HEK293 (cell line): ENCODE data around the gene WDSUB1.

Source experiments
- CTCF ChIA-PET: fragments of 350-600 bp; formaldehyde crosslinking; extraction: SDS; loops from one replicate; lab custom pipeline; 2021; ENCODE audit warnings: antibody characterized with exemption; lab: Yijun Ruan, JAX
- POLR2A ChIA-PET: fragments of 300-600 bp; formaldehyde crosslinking; extraction: SDS; loops from one replicate; lab custom pipeline; 2020; ENCODE audit warnings: antibody characterized with exemption, inconsistent platforms; lab: Yijun Ruan, JAX
- H3K27ac ChIP-seq: fragments of 200-500 bp; sonication (Bioruptor generic); 2 replicates; pipeline ENCODE4 v1.5.1; 2014; ENCODE audit warnings: low read depth, low read length, control low read depth, inconsistent platforms; ENCODE audit errors: extremely low read depth
- H3K36me3 ChIP-seq, 2 experiments: fragments of 200-500 bp in 1 of 2; sonication (Bioruptor generic) in 1 of 2; 1 replicate in 1 of 2; 2 replicates in 1 of 2; pipeline ENCODE4 v1.5.1; 2014 to 2017; ENCODE audit warnings: inconsistent platforms in 2 of 2, low read length in 2 of 2; ENCODE audit not compliant: control insufficient read depth in 2 of 2, insufficient read depth in 1 of 2
- H3K4me1 ChIP-seq: fragments of 200-500 bp; sonication (Bioruptor generic); 2 replicates; pipeline ENCODE4 v1.5.1; 2014; ENCODE audit warnings: mild to moderate bottlenecking, low read length, inconsistent platforms; ENCODE audit not compliant: control insufficient read depth, insufficient read depth
- H3K4me3 ChIP-seq: 2 replicates; pipeline ENCODE4 v1.5.1; 2011; ENCODE audit warnings: low read depth, mild to moderate bottlenecking, control low read depth, low read length, moderate library complexity
- H3K9me3 ChIP-seq: fragments of 200-500 bp; sonication (Bioruptor generic); 2 replicates; pipeline ENCODE4 v1.5.1; 2014; ENCODE audit warnings: low read depth, low read length, inconsistent platforms; ENCODE audit not compliant: control insufficient read depth, insufficient read depth
- GLIS1 ChIP-seq: fragments of 450-650 bp; formaldehyde crosslinking; IDR thresholded peaks from 2 replicates; pipeline ENCODE4 v1.5.1; 2016; ENCODE audit warnings: missing biosample characterization, missing genetic modification characterization
- HOXC10 ChIP-seq: sonication (generic); formaldehyde crosslinking; IDR thresholded peaks from 2 replicates; pipeline ENCODE4 v1.8.1; 2023; ENCODE audit warnings: mild to moderate bottlenecking, missing genetic modification reagents
- IKZF3 ChIP-seq: fragments of 450-650 bp; IDR thresholded peaks from 2 replicates; pipeline ENCODE4 v1.5.0; 2018; ENCODE audit warnings: missing biosample characterization, mild to moderate bottlenecking, missing genetic modification characterization, moderate library complexity
- MEIS1 ChIP-seq: sonication (generic); formaldehyde crosslinking; IDR thresholded peaks from 2 replicates; pipeline ENCODE4 v1.8.1; 2022; ENCODE audit warnings: missing genetic modification reagents, mild to moderate bottlenecking, borderline replicate concordance
- MZF1 ChIP-seq: fragments of 450-650 bp; formaldehyde crosslinking; IDR thresholded peaks from 2 replicates; pipeline ENCODE4 v1.5.1; 2017; ENCODE audit warnings: missing biosample characterization, missing genetic modification characterization, borderline replicate concordance
- SCRT2 ChIP-seq: fragments of 450-650 bp; formaldehyde crosslinking; IDR thresholded peaks from 2 replicates; pipeline ENCODE4 v1.5.1; 2016; ENCODE audit warnings: missing biosample characterization, missing genetic modification characterization
- ZIC2 ChIP-seq: fragments of 450-650 bp; formaldehyde crosslinking; IDR thresholded peaks from 2 replicates; pipeline ENCODE4 v1.5.1; 2016; ENCODE audit warnings: missing biosample characterization, missing genetic modification characterization
- ZNF133 ChIP-seq: fragments of 450-650 bp; formaldehyde crosslinking; IDR thresholded peaks from 2 replicates; pipeline ENCODE4 v1.5.1; 2016; ENCODE audit warnings: missing biosample characterization, missing genetic modification characterization
- ZNF146 ChIP-seq: fragments of 450-650 bp; formaldehyde crosslinking; IDR thresholded peaks from 2 replicates; pipeline ENCODE4 v1.5.1; 2016; ENCODE audit warnings: missing biosample characterization, missing genetic modification characterization
- ZNF169 ChIP-seq: fragments of 450-650 bp; formaldehyde crosslinking; IDR thresholded peaks from 2 replicates; pipeline ENCODE4 v1.5.1; 2016; ENCODE audit warnings: missing biosample characterization, missing genetic modification characterization
- ZNF174 ChIP-seq: fragments of 450-650 bp; formaldehyde crosslinking; IDR thresholded peaks from 2 replicates; pipeline ENCODE4 v1.5.0; 2017; ENCODE audit warnings: missing biosample characterization, mild to moderate bottlenecking, missing genetic modification characterization
- ZNF214 ChIP-seq: fragments of 450-650 bp; formaldehyde crosslinking; IDR thresholded peaks from 2 replicates; pipeline ENCODE4 v1.5.1; 2017; ENCODE audit warnings: missing biosample characterization, mild to moderate bottlenecking, missing genetic modification characterization, borderline replicate concordance
- ZNF292 ChIP-seq: fragments of 450-650 bp; formaldehyde crosslinking; IDR thresholded peaks from 2 replicates; pipeline ENCODE4 v1.5.1; 2016; ENCODE audit warnings: low read depth, missing biosample characterization, missing genetic modification characterization, borderline replicate concordance
- ZNF302 ChIP-seq: fragments of 450-650 bp; formaldehyde crosslinking; IDR thresholded peaks from 2 replicates; pipeline ENCODE4 v1.5.1; 2016; ENCODE audit warnings: missing biosample characterization, missing genetic modification characterization, low read depth
- ZNF621 ChIP-seq: fragments of 450-650 bp; formaldehyde crosslinking; IDR thresholded peaks from 2 replicates; pipeline ENCODE4 v1.5.1; 2017; ENCODE audit warnings: missing biosample characterization, missing genetic modification characterization
- ZNF624 ChIP-seq: fragments of 450-650 bp; formaldehyde crosslinking; IDR thresholded peaks from 2 replicates; pipeline ENCODE4 v1.5.1; 2017; ENCODE audit warnings: missing biosample characterization, missing genetic modification characterization
- ZNF626 ChIP-seq: fragments of 450-650 bp; sonication (Bioruptor Pico); formaldehyde crosslinking; IDR thresholded peaks from 2 replicates; pipeline ENCODE4 v1.5.1; 2018; ENCODE audit warnings: missing biosample characterization, missing genetic modification characterization, inconsistent platforms
- ZNF658 ChIP-seq: fragments of 450-650 bp; formaldehyde crosslinking; IDR thresholded peaks from 2 replicates; pipeline ENCODE4; 2016; ENCODE audit warnings: missing biosample characterization, missing genetic modification characterization
- ZSCAN16 ChIP-seq: fragments of 450-650 bp; formaldehyde crosslinking; IDR thresholded peaks from 2 replicates; pipeline ENCODE4 v1.5.1; 2016; ENCODE audit warnings: missing biosample characterization, missing genetic modification characterization
- ZXDB ChIP-seq: fragments of 450-650 bp; formaldehyde crosslinking; IDR thresholded peaks from 2 replicates; pipeline ENCODE4 v1.5.1; 2016; ENCODE audit warnings: missing biosample characterization, missing genetic modification characterization
- TF ChIP-seq, protein P1 (sequence below): fragments of 450-650 bp; formaldehyde crosslinking; IDR thresholded peaks from 2 replicates; pipeline ENCODE4 v1.5.1; 2017; ENCODE audit warnings: missing biosample characterization, missing genetic modification characterization
- TF ChIP-seq, protein P2 (sequence below): fragments of 450-650 bp; formaldehyde crosslinking; IDR thresholded peaks from 2 replicates; pipeline ENCODE4 v1.5.1; 2016; ENCODE audit warnings: missing biosample characterization, missing genetic modification characterization
- TF ChIP-seq, protein P3 (sequence below): fragments of 450-650 bp; formaldehyde crosslinking; IDR thresholded peaks from 2 replicates; pipeline ENCODE4 v1.5.1; 2016; ENCODE audit warnings: missing biosample characterization, missing genetic modification characterization
- TF ChIP-seq, protein P4 (sequence below): fragments of 450-650 bp; formaldehyde crosslinking; IDR thresholded peaks from 2 replicates; pipeline ENCODE4 v1.5.1; 2016; ENCODE audit warnings: missing biosample characterization, missing genetic modification characterization, borderline replicate concordance

WDSUB1 gene

DNA sequence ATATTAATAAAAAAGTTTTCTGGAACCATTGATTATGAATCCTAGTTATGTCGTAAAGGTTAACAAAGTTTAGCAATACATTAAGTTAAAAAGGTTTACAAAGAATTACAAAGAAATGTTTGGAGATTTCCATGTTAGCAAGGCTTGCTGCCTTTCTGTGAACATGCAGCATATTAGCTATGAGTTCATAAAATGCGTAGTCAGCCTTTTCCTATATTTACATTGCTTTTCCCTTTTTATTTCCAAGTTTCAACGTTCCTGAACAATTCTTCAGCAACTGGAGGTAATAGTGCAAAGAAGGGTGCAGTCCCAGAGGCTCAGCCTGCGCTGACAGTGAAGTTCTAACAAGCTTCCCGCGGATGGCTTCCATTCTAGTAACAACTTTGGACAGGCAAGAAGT, 51.6 kb downstream of the WDSUB1 start:
- H3K4me3 ChIP-seq: no peak overlapping the region
- ChIA-PET CTCF (no interaction called here), POLR2A (no interaction called here)
- TF ChIP-seq ZNF214 (no peak), ZNF169 (no peak), ZNF133 (tag by site-specific recombination) (no peak), SCRT2 (tag by site-specific recombination) (no peak), ZIC2 (tag by site-specific recombination) (no peak), ZNF174 (tag by site-specific recombination) (no peak), IKZF3 (tag by site-specific recombination) (no peak), ZNF626 (tag by site-specific recombination) (no peak), ZNF146 (tag by site-specific recombination) (no peak), ZNF658 (no peak), MZF1 (tag by site-specific recombination) (no peak), ZNF302 (tag by site-specific recombination) (no peak), HOXC10 (CRISPR knock-in tag) (no peak), ZSCAN16 (tag by site-specific recombination) (no peak), ZNF624 (tag by site-specific recombination) (no peak), GLIS1 (tag by site-specific recombination) (no peak), ZNF621 (tag by site-specific recombination) (no peak)
- TF ChIP-seq, protein P1, sequence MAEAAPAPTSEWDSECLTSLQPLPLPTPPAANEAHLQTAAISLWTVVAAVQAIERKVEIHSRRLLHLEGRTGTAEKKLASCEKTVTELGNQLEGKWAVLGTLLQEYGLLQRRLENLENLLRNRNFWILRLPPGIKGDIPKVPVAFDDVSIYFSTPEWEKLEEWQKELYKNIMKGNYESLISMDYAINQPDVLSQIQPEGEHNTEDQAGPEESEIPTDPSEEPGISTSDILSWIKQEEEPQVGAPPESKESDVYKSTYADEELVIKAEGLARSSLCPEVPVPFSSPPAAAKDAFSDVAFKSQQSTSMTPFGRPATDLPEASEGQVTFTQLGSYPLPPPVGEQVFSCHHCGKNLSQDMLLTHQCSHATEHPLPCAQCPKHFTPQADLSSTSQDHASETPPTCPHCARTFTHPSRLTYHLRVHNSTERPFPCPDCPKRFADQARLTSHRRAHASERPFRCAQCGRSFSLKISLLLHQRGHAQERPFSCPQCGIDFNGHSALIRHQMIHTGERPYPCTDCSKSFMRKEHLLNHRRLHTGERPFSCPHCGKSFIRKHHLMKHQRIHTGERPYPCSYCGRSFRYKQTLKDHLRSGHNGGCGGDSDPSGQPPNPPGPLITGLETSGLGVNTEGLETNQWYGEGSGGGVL (tag by site-specific recombination): no peak
- TF ChIP-seq, protein P2, sequence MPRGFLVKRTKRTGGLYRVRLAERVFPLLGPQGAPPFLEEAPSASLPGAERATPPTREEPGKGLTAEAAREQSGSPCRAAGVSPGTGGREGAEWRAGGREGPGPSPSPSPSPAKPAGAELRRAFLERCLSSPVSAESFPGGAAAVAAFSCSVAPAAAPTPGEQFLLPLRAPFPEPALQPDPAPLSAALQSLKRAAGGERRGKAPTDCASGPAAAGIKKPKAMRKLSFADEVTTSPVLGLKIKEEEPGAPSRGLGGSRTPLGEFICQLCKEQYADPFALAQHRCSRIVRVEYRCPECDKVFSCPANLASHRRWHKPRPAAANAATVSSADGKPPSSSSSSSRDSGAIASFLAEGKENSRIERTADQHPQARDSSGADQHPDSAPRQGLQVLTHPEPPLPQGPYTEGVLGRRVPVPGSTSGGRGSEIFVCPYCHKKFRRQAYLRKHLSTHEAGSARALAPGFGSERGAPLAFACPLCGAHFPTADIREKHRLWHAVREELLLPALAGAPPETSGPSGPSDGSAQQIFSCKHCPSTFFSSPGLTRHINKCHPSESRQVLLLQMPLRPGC (tag by site-specific recombination): no peak
- TF ChIP-seq, protein P3, sequence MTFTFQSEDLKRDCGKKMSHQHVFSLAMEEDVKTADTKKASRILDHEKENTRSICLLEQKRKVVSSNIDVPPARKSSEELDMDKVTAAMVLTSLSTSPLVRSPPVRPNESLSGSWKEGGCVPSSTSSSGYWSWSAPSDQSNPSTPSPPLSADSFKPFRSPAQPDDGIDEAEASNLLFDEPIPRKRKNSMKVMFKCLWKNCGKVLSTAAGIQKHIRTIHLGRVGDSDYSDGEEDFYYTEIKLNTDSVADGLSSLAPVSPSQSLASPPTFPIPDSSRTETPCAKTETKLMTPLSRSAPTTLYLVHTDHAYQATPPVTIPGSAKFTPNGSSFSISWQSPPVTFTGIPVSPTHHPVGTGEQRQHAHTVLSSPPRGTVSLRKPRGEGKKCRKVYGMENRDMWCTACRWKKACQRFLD: no peak
- H3K4me1 ChIP-seq: no peaks in the 10 kb centered on the region
- no peaks in the 10 kb centered on the region for H3K9me3 ChIP-seq
- H3K36me3 ChIP-seq: peaks cover 8 to 75% of the 10 kb centered on the region in 2 experiments
- no peak overlapping the region for H3K27ac ChIP-seq

DNA sequence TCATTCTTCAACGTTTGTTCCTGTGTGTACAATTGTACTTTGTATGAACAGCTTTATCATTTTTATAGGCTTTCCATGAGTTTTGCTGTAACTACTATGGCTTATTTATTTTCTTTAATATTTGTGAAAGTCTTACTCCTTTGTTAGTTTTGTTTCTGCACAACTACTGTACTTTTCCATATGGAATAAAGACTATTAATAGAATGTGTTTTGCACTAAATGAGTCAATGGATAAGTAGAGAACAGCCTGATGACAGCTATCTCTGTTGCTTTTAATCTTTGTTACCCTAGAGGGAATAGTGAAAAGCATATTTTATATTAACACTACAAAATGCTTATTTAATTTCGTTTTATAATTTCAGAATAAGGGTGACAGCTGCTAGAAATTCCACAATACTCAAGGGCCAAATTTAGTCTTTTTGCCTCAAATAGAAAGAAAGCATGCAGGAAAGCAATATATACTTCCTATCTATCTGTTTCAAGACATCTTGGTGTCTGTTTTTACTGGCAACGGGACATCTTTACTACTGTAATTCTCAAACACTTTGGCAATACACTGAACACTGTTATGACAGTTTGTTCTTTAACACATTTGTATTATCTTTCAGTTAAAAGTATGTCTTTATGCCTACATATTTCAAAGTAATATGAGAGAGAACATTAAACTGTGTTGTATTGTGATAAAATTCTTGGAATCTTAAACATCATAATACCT, 53.9 kb downstream of the WDSUB1 start:
- Histone ChIP-seq H3K27ac (no peak overlapping the region), H3K36me3 (peaks cover 4 to 77% of the 10 kb centered on the region in 2 experiments), H3K9me3 (no peaks in the 10 kb centered on the region), H3K4me3 (no peak overlapping the region), H3K4me1 (no peaks in the 10 kb centered on the region)
- CTCF ChIA-PET: no interaction called here
- POLR2A ChIA-PET: no interaction called here
- TF ChIP-seq, protein P4, sequence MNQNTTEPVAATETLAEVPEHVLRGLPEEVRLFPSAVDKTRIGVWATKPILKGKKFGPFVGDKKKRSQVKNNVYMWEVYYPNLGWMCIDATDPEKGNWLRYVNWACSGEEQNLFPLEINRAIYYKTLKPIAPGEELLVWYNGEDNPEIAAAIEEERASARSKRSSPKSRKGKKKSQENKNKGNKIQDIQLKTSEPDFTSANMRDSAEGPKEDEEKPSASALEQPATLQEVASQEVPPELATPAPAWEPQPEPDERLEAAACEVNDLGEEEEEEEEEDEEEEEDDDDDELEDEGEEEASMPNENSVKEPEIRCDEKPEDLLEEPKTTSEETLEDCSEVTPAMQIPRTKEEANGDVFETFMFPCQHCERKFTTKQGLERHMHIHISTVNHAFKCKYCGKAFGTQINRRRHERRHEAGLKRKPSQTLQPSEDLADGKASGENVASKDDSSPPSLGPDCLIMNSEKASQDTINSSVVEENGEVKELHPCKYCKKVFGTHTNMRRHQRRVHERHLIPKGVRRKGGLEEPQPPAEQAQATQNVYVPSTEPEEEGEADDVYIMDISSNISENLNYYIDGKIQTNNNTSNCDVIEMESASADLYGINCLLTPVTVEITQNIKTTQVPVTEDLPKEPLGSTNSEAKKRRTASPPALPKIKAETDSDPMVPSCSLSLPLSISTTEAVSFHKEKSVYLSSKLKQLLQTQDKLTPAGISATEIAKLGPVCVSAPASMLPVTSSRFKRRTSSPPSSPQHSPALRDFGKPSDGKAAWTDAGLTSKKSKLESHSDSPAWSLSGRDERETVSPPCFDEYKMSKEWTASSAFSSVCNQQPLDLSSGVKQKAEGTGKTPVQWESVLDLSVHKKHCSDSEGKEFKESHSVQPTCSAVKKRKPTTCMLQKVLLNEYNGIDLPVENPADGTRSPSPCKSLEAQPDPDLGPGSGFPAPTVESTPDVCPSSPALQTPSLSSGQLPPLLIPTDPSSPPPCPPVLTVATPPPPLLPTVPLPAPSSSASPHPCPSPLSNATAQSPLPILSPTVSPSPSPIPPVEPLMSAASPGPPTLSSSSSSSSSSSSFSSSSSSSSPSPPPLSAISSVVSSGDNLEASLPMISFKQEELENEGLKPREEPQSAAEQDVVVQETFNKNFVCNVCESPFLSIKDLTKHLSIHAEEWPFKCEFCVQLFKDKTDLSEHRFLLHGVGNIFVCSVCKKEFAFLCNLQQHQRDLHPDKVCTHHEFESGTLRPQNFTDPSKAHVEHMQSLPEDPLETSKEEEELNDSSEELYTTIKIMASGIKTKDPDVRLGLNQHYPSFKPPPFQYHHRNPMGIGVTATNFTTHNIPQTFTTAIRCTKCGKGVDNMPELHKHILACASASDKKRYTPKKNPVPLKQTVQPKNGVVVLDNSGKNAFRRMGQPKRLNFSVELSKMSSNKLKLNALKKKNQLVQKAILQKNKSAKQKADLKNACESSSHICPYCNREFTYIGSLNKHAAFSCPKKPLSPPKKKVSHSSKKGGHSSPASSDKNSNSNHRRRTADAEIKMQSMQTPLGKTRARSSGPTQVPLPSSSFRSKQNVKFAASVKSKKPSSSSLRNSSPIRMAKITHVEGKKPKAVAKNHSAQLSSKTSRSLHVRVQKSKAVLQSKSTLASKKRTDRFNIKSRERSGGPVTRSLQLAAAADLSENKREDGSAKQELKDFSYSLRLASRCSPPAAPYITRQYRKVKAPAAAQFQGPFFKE (tag by site-specific recombination): no peak
- TF ChIP-seq ZNF292: no peak
- TF ChIP-seq ZXDB (tag by site-specific recombination): no peak
- TF ChIP-seq MEIS1 (CRISPR knock-in tag): no peak
